Right lobe of liver (tissue), 4 donors: ENCODE data around the gene DNAJC15.

ENCODE experiments used
- POLR2A ChIP-seq: fragments of 450-650 bp; IDR thresholded peaks from one replicate; pipeline ENCODE4 v1.6.1; 2017; ENCODE audit warnings: antibody characterized with exemption, mild to moderate bottlenecking
- TF ChIP-seq, protein P1 (sequence below), 4 donors: fragments of 200-600 bp in 3 of 4; fragments of 450-650 bp in 1 of 4; IDR thresholded peaks; one replicate each; pipeline versions ENCODE4 v1.5.1 to v1.8.0; 2016 to 2022; ENCODE audit warnings: antibody characterized with exemption in 4 of 4, mild to moderate bottlenecking in 2 of 4
- donor health status: DM: no; HTN: no; CAD: no.
- donor health status: DM: no; HTN: no; CAD: no.
- donor health status: DM: no; HTN: yes; CAD: no.

DNA sequence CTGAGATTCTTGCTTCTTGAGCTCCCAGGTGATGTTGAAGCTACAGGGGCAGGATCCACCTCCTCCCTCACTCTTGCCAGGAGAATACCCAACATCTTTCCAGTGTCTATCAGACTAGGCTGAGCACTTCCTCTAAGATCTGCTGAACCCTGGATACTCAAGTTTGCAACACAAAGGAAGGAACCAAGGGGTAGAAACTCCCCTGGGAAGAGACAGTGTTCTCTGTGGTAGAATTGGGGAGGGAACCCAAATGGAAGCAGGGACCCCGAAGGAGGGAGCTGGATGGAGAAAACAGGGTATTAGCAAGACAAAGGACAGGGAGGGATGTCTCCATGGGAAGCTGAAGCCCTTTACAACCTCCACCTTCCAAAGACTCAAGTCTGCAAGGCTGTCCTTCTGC lies 117.6 kb downstream of the DNAJC15 start:
- TF ChIP-seq, protein P1, sequence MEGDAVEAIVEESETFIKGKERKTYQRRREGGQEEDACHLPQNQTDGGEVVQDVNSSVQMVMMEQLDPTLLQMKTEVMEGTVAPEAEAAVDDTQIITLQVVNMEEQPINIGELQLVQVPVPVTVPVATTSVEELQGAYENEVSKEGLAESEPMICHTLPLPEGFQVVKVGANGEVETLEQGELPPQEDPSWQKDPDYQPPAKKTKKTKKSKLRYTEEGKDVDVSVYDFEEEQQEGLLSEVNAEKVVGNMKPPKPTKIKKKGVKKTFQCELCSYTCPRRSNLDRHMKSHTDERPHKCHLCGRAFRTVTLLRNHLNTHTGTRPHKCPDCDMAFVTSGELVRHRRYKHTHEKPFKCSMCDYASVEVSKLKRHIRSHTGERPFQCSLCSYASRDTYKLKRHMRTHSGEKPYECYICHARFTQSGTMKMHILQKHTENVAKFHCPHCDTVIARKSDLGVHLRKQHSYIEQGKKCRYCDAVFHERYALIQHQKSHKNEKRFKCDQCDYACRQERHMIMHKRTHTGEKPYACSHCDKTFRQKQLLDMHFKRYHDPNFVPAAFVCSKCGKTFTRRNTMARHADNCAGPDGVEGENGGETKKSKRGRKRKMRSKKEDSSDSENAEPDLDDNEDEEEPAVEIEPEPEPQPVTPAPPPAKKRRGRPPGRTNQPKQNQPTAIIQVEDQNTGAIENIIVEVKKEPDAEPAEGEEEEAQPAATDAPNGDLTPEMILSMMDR (IDR thresholded peaks at IDR 0.05), result no peak
- no peak for TF ChIP-seq POLR2A
